GM18868 (cell line): ENCODE results near the gene FIZ1.

Source experiments
- ATAC-seq: cut with Tn5 transposase; IDR thresholded peaks from one replicate; pipeline ENCODE4 v1.9.1; 2021; ENCODE audit warnings: mild to moderate bottlenecking, moderate library complexity; ENCODE audit not compliant: unreplicated experiment

The FIZ1 gene

DNA sequence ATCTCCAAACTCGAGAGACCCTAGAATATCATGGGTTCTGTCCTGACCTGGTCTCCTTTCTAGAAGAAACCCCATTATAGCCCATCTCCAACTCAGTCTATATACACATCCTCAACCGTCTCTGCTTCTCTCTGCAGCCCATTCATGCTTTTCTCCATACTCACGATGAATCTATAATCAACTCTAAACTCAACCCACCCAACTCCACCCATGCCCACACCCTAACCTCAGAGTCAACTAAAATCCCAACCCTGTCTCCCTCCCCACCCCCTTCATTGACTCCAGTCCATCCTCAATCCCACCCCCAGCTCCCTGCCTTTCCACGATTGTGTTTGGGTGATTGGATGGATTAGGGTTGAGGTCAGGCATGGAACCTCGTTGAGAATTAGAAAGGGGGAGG lies 55.8 kb downstream of the FIZ1 start:
- ATAC-seq = no peak

DNA sequence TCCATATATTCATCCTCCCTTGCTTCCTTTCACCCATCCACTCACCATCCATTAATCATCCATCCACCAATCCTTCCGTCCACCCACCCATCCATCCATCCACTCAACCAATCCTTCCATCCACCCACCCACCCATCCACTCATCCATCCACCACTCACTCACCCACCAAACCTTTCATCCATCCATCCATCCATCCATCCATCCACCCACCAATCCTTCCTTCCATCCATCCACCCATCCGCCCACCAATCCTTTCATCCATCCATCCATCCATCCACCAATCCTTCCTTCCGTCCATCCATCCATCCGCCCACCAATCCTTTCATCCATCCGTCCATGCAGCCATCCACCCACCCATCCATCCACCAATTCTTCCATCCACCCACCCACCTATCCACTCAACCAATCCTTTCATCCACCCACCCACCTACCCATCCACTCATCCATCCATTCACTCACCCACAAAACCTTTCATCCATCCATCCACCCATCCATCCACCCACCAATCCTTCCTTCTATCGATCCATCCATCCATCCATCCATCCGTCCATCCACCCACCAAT lies 56.9 kb downstream of the FIZ1 start:
- no peak for ATAC-seq
